ENCODE data around the gene MRPS18A. TPM values are rescaled to one million over a fixed set of nuclear protein-coding genes. Genes with fewer than 3 reads are reported as not detected.

MRPS18A gene
- total and polyA plus RNA-seq, 4 donors = 26.1 to 50.2 (median 34.2) TPM

DNA sequence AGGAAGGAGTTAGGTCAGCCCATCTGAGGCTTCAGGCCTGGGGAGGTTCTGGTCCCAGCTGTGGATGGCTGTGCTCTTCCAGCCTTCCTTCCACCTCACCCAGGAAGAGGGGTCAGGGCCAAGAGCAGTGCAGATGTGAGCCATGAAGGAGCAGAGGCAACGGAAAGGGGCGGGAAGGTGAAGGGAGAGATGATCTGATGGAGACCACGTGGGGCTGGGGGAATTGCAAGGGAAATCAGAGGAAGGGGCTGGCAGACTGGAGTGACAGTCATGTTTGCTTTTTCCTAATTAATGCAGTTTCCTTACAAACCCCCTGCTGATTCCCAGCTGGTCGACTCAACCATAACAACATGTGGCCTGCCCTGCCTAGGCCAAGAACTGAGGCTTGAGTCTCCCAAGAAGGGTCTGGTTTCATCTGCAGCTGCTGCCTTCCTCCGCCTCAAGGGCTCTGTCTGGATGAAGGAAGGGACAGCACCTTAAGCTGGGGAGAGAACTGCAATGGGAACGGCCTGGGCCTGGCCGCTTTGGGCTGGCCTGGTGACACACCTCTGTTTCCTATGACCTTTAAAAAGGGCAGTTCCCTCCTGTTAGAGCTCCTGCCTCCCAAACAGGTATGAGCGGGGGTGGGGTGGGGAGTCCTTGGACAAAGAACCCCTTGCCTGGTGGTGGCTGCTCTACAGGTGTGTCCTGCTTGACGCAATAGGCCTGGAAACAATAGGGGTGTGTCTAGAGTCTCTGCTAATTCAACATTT, 7.8 kb upstream of the MRPS18A start:
- WGBS, 2 donors = 76 to 84% methylated on average over 9 of the region's 9 CpGs

DNA sequence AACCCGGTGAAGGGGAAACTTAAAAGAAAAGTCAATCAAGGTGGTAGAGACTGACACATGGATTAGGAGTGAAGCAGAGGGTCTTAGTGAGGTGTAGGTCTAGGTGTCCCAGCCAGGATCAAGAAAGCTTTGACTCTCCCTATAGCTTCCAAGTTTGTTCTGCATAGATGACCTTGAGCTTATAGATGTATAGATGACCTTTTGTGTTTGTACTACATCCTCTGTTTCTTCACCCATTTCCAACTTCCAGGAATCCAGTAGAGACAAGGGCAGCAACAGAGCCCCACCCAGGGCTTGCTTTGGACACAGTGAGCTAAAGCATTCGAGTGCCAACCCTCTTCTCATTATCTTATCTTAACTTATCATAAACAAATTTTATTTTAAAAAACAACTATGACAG, 1.8 kb upstream of the MRPS18A start:
- Histone ChIP-seq H3K9me3 (ENCODE audit: control insufficient read depth, low read length) (no peaks in the 10 kb centered on the region), H3K27ac (ENCODE audit: low read depth in 1 of 2, low read length in 2 of 2) (no peak overlapping the region), H3K36me3 (ENCODE audit: control insufficient read depth in 1 of 2, insufficient read depth in 2 of 2, low read length in 1 of 2) (no peaks in the 10 kb centered on the region), H3K27me3 (ENCODE audit: control insufficient read depth in 1 of 2, insufficient read depth in 2 of 2, low read length in 1 of 2) (no peaks in the 10 kb centered on the region), H3K4me3 (ENCODE audit: low read length in 2 of 2) (no peak overlapping the region), H3K4me1 (ENCODE audit: control insufficient read depth in 1 of 2, insufficient read depth in 2 of 2, low read length in 2 of 2) (peaks cover 3 to 6% of the 10 kb centered on the region in 2 donors)
- WGBS, 2 donors = 71 to 77% methylated on average over 2 of the region's 2 CpGs
- intact Hi-C loops (cut with DNase I) = no loop called here
- peak in 1 of 2 donors; percentile 2 for DNase-seq
- no peak for ATAC-seq (ENCODE audit: low FRiP score)

More for the DNA sequence above, 7.8 kb upstream of the MRPS18A start:
- intact Hi-C loops (cut with DNase I) = no loop called here
- Histone ChIP-seq H3K27me3 (ENCODE audit: control insufficient read depth in 1 of 2, insufficient read depth in 2 of 2, low read length in 1 of 2) (no peaks in the 10 kb centered on the region), H3K4me3 (ENCODE audit: low read length in 2 of 2) (no peak overlapping the region), H3K27ac (ENCODE audit: low read depth in 1 of 2, low read length in 2 of 2) (no peak overlapping the region), H3K36me3 (ENCODE audit: control insufficient read depth in 1 of 2, insufficient read depth in 2 of 2, low read length in 1 of 2) (no peaks in the 10 kb centered on the region), H3K4me1 (ENCODE audit: control insufficient read depth in 1 of 2, insufficient read depth in 2 of 2, low read length in 2 of 2) (no peaks in the 10 kb centered on the region), H3K9me3 (ENCODE audit: control insufficient read depth, low read length) (no peaks in the 10 kb centered on the region)
- no peak for ATAC-seq (ENCODE audit: low FRiP score)
- peak in 1 of 2 donors; percentile 33 for DNase-seq

DNA sequence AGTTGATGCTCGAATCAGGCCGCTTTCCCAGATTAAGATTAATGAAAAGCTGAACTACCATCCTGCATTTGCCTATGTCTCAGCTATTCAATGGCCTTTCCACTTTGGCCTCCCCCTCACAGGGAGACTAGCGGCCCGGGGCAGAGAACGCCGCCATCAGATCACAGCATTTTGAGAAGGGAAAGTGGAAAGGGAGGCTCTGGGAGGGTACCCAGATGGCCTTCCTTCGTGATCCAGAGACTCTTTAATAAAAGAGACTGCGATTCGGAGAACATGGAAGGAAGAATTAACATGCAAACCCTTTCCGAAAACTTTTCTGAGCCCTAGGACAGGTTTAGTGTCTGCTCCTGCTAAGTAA, 533 bp downstream of the MRPS18A start:
- ATAC-seq (ENCODE audit: low FRiP score) (no peak), DNase-seq (peak in 1 of 2 donors; percentile 24)
- Histone ChIP-seq H3K27ac (ENCODE audit: low read depth in 1 of 2, low read length in 2 of 2) (peak overlapping the region in 1 of 2 donors; percentile 88), H3K4me3 (ENCODE audit: low read length in 2 of 2) (peak overlapping the region; percentile 80 to 99), H3K4me1 (ENCODE audit: control insufficient read depth in 1 of 2, insufficient read depth in 2 of 2, low read length in 2 of 2) (peaks cover 3 to 6% of the 10 kb centered on the region in 2 donors), H3K27me3 (ENCODE audit: control insufficient read depth in 1 of 2, insufficient read depth in 2 of 2, low read length in 1 of 2) (no peaks in the 10 kb centered on the region), H3K36me3 (ENCODE audit: control insufficient read depth in 1 of 2, insufficient read depth in 2 of 2, low read length in 1 of 2) (no peaks in the 10 kb centered on the region), H3K9me3 (ENCODE audit: control insufficient read depth, low read length) (no peaks in the 10 kb centered on the region)
- intact Hi-C loops (cut with DNase I) = no loop called here
- WGBS, 2 donors = 4 to 8% methylated on average over 10 of the region's 10 CpGs

DNA sequence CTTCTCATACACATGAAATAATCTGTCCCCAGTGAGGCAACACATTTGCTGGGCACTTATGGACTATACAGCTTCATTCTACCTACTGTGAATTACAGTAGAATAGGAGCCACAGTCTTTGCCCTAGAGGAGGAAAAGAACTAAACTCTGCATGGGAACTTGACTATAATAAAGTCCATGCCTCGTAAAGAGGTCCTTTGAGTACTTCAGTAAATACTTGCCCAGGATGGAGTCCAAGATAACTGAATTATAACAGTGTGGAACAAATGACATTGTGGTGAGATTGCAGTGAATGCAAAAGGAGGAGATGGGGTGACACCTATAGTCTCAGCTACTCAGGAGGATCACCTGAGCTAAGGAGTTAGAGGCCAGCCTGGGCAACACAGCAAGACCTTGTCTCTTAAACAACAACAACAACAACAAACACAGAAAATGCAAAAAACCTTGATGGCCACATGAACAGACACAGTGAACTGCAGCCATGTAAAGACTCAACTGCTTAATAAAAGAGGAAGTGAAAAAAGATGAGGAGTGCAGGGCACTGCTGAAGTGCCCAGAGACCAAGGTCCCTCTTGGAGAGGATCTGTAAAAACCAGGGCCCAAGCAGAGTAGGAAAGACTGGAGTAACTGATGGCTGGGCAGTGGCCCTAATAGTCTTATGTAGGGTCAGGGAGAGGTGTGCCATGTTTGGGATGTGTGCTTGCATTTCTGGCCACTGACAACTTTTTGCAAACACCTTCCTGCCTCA, 3.7 kb downstream of the MRPS18A start:
- 30 to 50% methylated on average over 1 of the region's 1 CpG for WGBS, 2 donors

DNA sequence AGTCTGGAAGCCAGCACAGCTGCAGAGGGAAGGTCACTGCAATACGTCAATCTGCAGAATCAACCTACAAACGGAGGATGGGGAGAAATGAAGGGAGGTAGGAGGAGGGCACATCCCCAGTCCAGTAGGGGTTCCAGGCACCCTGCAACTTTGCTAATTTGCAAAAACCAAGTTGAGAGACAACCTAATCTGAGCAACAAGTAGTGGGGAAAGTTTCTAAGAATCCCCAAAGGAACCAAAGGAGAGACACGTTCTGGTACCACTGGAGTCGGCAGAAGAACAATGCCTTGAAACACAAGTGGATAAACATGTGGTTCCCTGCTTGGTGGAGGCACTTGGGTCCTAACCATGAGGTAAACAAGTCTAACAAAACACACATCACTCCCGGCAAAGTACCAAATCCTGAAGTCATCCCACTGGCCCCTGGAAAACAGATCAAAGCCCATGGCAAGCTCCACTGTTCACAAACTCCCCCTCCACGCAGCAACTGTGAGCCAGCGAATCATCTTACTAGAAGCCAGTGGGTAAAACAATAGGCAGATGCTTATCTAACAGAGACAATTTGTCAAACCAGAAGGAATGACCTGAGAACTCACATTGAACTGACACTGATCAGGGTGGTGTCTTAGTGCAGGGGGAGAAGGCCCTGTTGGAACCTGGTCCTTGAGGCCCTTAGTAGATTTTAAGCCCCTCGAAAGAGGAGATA, 4.7 kb downstream of the MRPS18A start:
- Histone ChIP-seq H3K27ac (ENCODE audit: low read depth in 1 of 2, low read length in 2 of 2) (no peak overlapping the region), H3K4me3 (ENCODE audit: low read length in 2 of 2) (no peak overlapping the region), H3K27me3 (ENCODE audit: control insufficient read depth in 1 of 2, insufficient read depth in 2 of 2, low read length in 1 of 2) (no peaks in the 10 kb centered on the region), H3K36me3 (ENCODE audit: control insufficient read depth in 1 of 2, insufficient read depth in 2 of 2, low read length in 1 of 2) (peaks cover 0 to 3% of the 10 kb centered on the region in 2 donors), H3K4me1 (ENCODE audit: control insufficient read depth in 1 of 2, insufficient read depth in 2 of 2, low read length in 2 of 2) (peaks cover 3 to 6% of the 10 kb centered on the region in 2 donors), H3K9me3 (ENCODE audit: control insufficient read depth, low read length) (no peaks in the 10 kb centered on the region)
- intact Hi-C loops (cut with DNase I) = no loop called here
- DNase-seq = peak in 1 of 2 donors; percentile 17
- WGBS, 2 donors = 56 to 62% methylated on average over 8 of the region's 8 CpGs
- no peak for ATAC-seq (ENCODE audit: low FRiP score)

More for the DNA sequence above, 3.7 kb downstream of the MRPS18A start:
- DNase-seq (peak in 1 of 2 donors; percentile 0), ATAC-seq (ENCODE audit: low FRiP score) (no peak)
- no peak overlapping the region for H3K4me3 ChIP-seq (ENCODE audit: low read length in 2 of 2)
- H3K36me3 ChIP-seq (ENCODE audit: control insufficient read depth in 1 of 2, insufficient read depth in 2 of 2, low read length in 1 of 2) = peaks cover 0 to 3% of the 10 kb centered on the region in 2 donors
- no peaks in the 10 kb centered on the region for H3K9me3 ChIP-seq (ENCODE audit: control insufficient read depth, low read length)
- H3K27me3 ChIP-seq (ENCODE audit: control insufficient read depth in 1 of 2, insufficient read depth in 2 of 2, low read length in 1 of 2) = no peaks in the 10 kb centered on the region
- intact Hi-C loops (cut with DNase I) = no loop called here
- H3K4me1 ChIP-seq (ENCODE audit: control insufficient read depth in 1 of 2, insufficient read depth in 2 of 2, low read length in 2 of 2) = peaks cover 3 to 6% of the 10 kb centered on the region in 2 donors
- no peak overlapping the region for H3K27ac ChIP-seq (ENCODE audit: low read depth in 1 of 2, low read length in 2 of 2)

DNA sequence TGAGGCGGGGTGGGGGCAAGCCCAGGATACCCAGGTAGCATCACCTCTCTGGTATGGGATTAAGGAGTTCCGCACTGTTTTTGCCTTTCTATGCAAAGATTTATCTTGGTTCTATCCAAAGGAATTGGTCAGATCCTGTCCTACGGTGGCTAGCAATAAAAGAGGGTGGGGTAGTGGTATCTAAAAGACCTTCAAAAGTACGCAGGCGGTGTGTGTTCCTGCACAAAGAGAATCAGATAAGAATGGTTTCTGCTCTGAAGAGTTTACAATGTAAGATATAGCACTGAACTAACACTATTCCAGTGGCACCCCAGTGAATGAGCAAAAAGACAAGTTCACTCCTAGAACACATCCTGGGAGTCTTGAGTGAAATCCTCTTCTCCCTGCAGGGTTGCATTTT, 6.3 kb downstream of the MRPS18A start:
- intact Hi-C loops (cut with DNase I) = no loop called here
- Histone ChIP-seq H3K4me1 (ENCODE audit: control insufficient read depth in 1 of 2, insufficient read depth in 2 of 2, low read length in 2 of 2) (no peaks in the 10 kb centered on the region), H3K4me3 (ENCODE audit: low read length in 2 of 2) (no peak overlapping the region), H3K27me3 (ENCODE audit: control insufficient read depth in 1 of 2, insufficient read depth in 2 of 2, low read length in 1 of 2) (no peaks in the 10 kb centered on the region), H3K36me3 (ENCODE audit: control insufficient read depth in 1 of 2, insufficient read depth in 2 of 2, low read length in 1 of 2) (peaks cover 0 to 8% of the 10 kb centered on the region in 2 donors), H3K27ac (ENCODE audit: low read depth in 1 of 2, low read length in 2 of 2) (no peak overlapping the region), H3K9me3 (ENCODE audit: control insufficient read depth, low read length) (no peaks in the 10 kb centered on the region)
- ATAC-seq (ENCODE audit: low FRiP score) (no peak), DNase-seq (peak in 1 of 2 donors; percentile 11)
- WGBS, 2 donors = 94 to 95% methylated on average over 5 of the region's 5 CpGs

DNA sequence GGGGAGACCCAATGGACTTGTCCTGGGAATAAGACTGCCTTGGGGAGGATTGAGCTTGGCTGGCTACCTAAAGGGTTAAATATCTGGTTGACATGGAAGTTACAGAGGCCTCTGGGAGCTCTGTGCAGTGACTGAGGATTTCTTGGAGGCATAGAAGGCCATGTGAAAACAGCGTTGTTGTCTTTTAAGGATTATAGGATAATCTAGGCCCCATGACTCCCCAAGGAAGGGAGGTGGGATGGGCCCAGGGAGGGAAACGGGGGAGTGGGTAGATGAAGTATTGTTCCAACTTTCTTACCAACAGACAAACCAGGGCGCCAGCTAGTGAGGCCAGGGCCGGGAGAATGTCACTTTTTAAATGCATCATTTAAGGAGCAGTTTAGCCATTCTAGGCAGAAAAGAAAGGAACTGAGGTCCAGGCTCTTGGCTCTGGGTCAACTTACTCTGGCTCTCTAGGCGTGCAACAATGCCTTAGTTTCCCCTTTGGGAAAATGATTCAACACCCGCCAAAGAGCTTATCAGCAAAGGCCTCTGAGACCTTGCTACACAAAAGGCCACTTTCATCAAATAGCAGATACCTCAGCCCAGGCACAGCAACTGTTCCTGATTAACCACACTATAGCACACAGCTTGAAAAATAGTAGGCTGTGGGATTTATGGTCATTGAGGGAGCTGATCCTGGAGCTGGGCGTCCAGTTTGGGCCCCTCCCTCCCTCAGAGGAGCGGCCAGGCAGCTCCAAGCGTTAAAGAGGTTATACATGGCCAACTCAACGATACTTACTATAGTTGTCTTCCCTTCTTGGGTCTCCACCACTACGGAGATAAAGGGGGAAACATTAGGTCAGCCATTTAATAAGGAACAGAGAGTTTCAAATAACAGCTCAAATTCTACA, 7.0 kb downstream of the MRPS18A start:
- intact Hi-C loops (cut with DNase I) = no loop called here

DNA sequence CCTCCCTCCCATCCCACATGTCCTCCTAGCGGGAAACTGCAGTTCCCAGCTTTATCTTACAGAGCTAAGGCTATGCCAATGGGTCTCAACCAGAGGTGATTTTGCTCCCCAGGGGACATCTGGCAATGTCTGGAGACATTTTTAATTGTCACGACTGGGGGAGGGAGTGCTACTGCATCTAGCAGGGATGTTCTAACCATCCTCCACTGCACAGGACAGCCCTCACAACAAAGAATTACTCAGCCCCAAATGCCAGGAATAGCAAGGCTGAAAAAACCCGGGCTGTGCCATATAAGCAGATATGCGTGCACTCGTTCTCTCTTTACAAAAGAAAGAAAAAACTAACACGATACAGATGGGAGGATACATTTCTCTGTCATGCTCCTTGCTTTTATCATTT, 8.5 kb downstream of the MRPS18A start:
- no peaks in the 10 kb centered on the region for H3K4me1 ChIP-seq (ENCODE audit: control insufficient read depth in 1 of 2, insufficient read depth in 2 of 2, low read length in 2 of 2)
- peaks cover 0 to 8% of the 10 kb centered on the region in 2 donors for H3K36me3 ChIP-seq (ENCODE audit: control insufficient read depth in 1 of 2, insufficient read depth in 2 of 2, low read length in 1 of 2)
- WGBS, 2 donors = 80 to 81% methylated on average over 6 of the region's 6 CpGs
- no peak overlapping the region for H3K27ac ChIP-seq (ENCODE audit: low read depth in 1 of 2, low read length in 2 of 2)
- no peaks in the 10 kb centered on the region for H3K27me3 ChIP-seq (ENCODE audit: control insufficient read depth in 1 of 2, insufficient read depth in 2 of 2, low read length in 1 of 2)
- H3K4me3 ChIP-seq (ENCODE audit: low read length in 2 of 2) = no peak overlapping the region
- intact Hi-C loops (cut with DNase I) = no loop called here
- no peak for ATAC-seq (ENCODE audit: low FRiP score)
- H3K9me3 ChIP-seq (ENCODE audit: control insufficient read depth, low read length) = no peaks in the 10 kb centered on the region
- peak in 1 of 2 donors; percentile 2 for DNase-seq

More for the DNA sequence above, 7.0 kb downstream of the MRPS18A start:
- H3K9me3 ChIP-seq (ENCODE audit: control insufficient read depth, low read length) = no peaks in the 10 kb centered on the region
- H3K4me3 ChIP-seq (ENCODE audit: low read length in 2 of 2) = no peak overlapping the region
- H3K27me3 ChIP-seq (ENCODE audit: control insufficient read depth in 1 of 2, insufficient read depth in 2 of 2, low read length in 1 of 2) = no peaks in the 10 kb centered on the region
- no peaks in the 10 kb centered on the region for H3K4me1 ChIP-seq (ENCODE audit: control insufficient read depth in 1 of 2, insufficient read depth in 2 of 2, low read length in 2 of 2)
- DNase-seq (peak in 1 of 2 donors; percentile 37), ATAC-seq (ENCODE audit: low FRiP score) (no peak)
- peaks cover 0 to 8% of the 10 kb centered on the region in 2 donors for H3K36me3 ChIP-seq (ENCODE audit: control insufficient read depth in 1 of 2, insufficient read depth in 2 of 2, low read length in 1 of 2)
- 68 to 72% methylated on average over 11 of the region's 11 CpGs for WGBS, 2 donors
- no peak overlapping the region for H3K27ac ChIP-seq (ENCODE audit: low read depth in 1 of 2, low read length in 2 of 2)

All from aorta (tissue), 5 donors.